ENCODE data around the gene KRTAP9-8. TPM values are rescaled to one million over a fixed set of nuclear protein-coding genes. Genes with fewer than 3 reads are reported as not detected.
"Not testable (repeated sequence)": the region's sequence is repeated elsewhere in the genome, so short reads cannot be mapped to it uniquely, and the experiment has no call there.

The KRTAP9-8 gene
- total RNA-seq, 1 donor from 2014 or later = not detected

DNA sequence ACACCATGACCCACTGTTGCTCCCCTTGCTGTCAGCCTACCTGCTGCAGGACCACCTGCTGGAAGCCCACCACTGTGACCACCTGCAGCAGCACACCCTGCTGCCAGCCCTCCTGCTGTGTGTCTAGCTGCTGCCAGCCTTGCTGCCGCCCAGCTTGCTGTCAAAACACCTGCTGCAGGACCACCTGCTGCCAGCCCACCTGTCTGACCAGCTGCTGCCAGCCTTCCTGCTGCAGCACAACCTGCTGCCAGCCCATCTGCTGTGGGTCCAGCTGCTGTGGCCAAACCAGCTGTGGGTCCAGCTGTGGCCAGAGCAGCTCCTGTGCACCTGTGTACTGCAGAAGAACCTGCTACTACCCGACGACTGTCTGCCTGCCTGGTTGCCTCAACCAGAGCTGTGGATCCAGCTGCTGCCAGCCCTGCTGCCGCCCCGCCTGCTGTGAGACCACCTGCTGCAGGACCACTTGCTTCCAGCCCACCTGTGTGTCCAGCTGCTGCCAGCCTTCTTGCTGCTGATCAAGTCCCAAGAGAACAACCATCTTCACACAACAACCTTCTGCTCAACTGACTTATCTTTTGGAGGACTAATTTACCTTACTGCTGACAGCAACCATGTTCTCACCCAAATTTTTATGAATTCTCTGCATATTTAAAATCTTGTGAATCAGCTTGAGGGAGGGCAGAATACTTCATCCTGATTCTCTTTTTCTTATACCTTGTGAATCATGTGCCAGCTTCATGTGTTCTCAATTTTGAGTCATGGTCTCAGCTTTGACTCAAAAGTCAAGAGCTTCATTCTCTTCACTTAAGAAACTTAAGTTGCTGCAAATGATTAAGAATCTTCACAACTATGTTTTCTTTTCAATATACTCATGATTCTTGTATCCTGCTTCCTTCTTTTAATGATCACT, 17.8 kb downstream of the KRTAP9-8 start, which contains the start of gene KRTAP9-9:
Gene KRTAP9-9 (plus strand): TSS at position 4 of the 910 bp plus-strand sequence.
- not testable (repeated sequence) for DNase-seq

GRCh38 chr17:41256291-41256685, 18.5 kb downstream of the KRTAP9-8 start:
- DNase-seq = no peak

DNA sequence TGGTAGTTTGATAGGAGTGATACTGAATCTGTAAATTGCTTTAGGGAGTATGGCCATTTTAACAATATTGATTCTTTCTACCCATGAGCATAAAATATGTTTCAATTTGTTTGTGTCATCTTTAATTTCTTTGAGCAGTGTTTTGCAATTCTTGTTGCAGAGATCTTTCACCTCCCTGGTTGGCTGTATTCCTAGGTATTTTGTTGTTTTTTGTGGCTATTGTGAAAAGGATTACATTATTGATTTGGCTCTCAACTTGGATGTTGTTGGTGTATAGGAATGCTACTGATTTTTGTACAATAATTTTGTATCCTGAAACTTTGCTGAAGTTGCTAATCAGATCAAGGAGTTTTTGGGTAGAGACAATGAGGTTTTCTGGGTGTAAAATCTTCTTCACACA, 20.6 kb downstream of the KRTAP9-8 start:
- no peak for DNase-seq

GRCh38 chr17:41263212-41263611, 25.4 kb downstream of the KRTAP9-8 start:
- no peak for DNase-seq

- no peak for DNase-seq
Observed at GRCh38 chr17:41264599-41264998, 26.8 kb downstream of the KRTAP9-8 start.

DNA sequence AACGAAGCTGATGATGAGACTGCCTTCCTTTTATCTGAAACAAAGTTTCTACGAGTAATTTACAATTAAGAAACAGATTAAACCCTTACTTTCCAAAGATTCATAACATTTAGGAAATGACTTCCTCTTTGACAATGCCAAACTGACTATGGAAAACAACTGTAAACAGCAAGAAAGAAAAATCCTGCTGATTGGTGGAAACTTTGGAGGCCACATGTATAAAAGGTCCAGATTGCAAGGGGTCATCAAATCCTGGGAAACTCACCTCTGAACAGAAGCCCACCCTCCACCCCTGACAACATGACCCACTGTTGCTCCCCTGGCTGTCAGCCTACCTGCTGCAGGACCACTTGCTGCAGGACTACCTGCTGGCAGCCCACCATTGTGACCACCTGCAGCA, 27.3 kb downstream of the KRTAP9-8 start, which contains the start of gene KRTAP9-6:
Gene KRTAP9-6 (plus strand): TSS at position 301 of the 400 bp plus-strand sequence. CDS start 0 bp downstream, at position 301.
- DNase-seq = no peak

DNA sequence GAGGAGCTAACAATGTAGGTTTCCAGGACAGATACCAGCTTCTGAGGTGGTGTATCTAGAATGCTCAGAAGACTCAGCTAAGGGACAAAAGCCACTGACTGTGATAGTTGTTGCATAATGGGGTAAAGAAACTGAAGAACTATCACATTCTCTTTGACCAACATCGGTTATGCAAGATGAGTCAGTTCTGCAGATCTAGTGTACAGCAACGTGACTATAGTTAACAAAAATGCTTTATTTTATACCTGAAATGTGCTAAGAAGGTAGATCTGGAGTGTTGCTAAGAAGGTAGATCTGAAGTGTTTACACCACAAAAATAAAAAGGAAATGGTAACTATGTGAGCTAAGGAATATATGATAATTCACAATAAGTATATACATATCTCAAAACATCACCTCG, 29.9 kb downstream of the KRTAP9-8 start:
- no peak for DNase-seq

DNA sequence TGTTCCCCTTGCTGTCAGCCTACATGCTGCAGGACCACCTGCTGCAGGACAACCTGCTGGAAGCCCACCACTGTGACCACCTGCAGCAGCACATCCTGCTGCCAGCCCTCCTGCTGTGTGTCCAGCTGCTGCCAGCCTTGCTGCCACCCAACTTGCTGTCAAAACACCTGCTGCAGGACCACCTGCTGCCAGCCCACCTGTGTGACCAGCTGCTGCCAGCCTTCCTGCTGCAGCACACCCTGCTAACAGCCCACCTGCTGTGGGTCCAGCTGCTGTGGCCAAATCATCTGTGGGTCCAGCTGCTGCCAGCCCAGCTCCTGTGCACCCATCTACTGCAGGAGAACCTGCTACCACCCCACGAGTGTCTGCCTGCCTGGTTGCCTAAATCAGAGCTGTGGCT, 33.5 kb downstream of the KRTAP9-8 start:
- DNase-seq = not testable (repeated sequence)

DNA sequence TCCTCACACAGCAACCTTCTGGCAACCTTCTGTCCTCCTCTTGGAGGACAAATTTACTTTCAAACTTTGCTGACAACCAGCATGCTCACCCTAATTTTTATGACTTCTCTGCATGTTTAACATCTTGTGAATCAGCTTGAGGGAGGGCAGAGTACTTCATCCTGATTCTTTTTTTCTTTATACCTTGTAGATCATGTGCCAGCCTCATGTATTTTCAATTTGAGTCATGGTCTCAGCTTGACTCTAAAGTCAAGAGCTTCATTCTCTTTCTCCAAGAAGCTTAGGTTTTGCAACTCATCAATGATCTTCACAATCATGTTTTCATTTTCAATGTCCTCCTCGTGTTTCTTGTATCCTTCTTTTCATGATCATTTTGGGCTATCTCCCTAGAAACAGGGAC, 34.1 kb downstream of the KRTAP9-8 start:
- DNase-seq = no peak

DNA sequence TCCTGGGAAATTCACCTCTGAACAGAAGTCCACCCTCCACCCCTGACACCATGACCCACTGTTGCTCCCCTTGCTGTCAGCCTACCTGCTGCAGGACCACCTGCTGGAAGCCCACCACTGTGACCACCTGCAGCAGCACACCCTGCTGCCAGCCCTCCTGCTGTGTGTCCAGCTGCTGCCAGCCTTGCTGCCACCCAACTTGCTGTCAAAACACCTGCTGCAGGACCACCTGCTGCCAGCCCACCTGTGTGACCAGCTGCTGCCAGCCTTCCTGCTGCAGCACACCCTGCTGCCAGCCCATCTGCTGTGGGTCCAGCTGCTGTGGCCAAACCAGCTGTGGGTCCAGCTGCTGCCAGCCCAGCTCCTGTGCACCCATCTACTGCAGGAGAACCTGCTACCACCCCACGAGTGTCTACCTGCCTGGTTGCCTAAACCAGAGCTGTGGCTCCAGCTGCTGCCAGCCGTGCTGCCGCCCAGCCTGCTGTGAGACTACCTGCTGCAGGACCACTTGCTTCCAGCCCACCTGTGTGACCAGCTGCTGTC, 37.9 kb downstream of the KRTAP9-8 start, which contains the start of gene KRTAP9-7:
Gene KRTAP9-7 (plus strand): TSS at position 51 of the 543 bp plus-strand sequence. CDS start 0 bp downstream, at position 51.
- DNase-seq = not testable (repeated sequence)

GRCh38 chr17:41278176-41278955, 40.6 kb downstream of the KRTAP9-8 start:
- DNase-seq = no peak

- DNase-seq = no peak
Observed at GRCh38 chr17:41284043-41284442, 46.2 kb downstream of the KRTAP9-8 start.

- no peak for DNase-seq
Observed at GRCh38 chr17:41284546-41284945, 46.7 kb downstream of the KRTAP9-8 start.

- DNase-seq = no peak
Observed at GRCh38 chr17:41287050-41287449, 49.3 kb downstream of the KRTAP9-8 start.

Small RNA genes lying within 50 kb of the gene (small RNA-seq; reads per million reads assigned to genes)
- gene KRTAP9-10P = not detected

Other genes with a start within 250 kb of the KRTAP9-8 start
- not detected for gene KRTAP3-3, start 243.8 kb upstream of the KRTAP9-8 start, total RNA-seq
- not detected for gene KRTAP3-2, start 238.1 kb upstream of the KRTAP9-8 start, total RNA-seq
- gene KRTAP3-1, start 228.9 kb upstream of the KRTAP9-8 start, total RNA-seq = not detected
- not detected for gene KRTAP1-5, start 210.8 kb upstream of the KRTAP9-8 start, total RNA-seq
- not detected for gene KRTAP1-4, start 207.8 kb upstream of the KRTAP9-8 start, total RNA-seq
- not detected for gene KRTAP1-3, start 203.1 kb upstream of the KRTAP9-8 start, total RNA-seq
- gene KRTAP1-1, start 196.5 kb upstream of the KRTAP9-8 start, total RNA-seq = not detected
- not detected for gene KRTAP2-1, start 190.7 kb upstream of the KRTAP9-8 start, total RNA-seq
- not detected for gene KRTAP2-2, start 182.8 kb upstream of the KRTAP9-8 start, total RNA-seq
- not detected for gene KRTAP2-3, start 177.9 kb upstream of the KRTAP9-8 start, total RNA-seq
- not detected for gene KRTAP2-4, start 172.1 kb upstream of the KRTAP9-8 start, total RNA-seq
- gene KRTAP4-7, start 153.8 kb upstream of the KRTAP9-8 start, total RNA-seq = not detected
- gene KRTAP4-8, start 139.9 kb upstream of the KRTAP9-8 start, total RNA-seq = not detected
- not detected for gene KRTAP4-16, start 135.8 kb upstream of the KRTAP9-8 start, total RNA-seq
- gene KRTAP4-9, start 132.6 kb upstream of the KRTAP9-8 start, total RNA-seq = not detected
- gene KRTAP4-11, start 119.6 kb upstream of the KRTAP9-8 start, total RNA-seq = not detected
- not detected for gene KRTAP4-12, start 113.8 kb upstream of the KRTAP9-8 start, total RNA-seq
- gene KRTAP4-6, start 97.5 kb upstream of the KRTAP9-8 start, total RNA-seq = not detected
- gene KRTAP4-5, start 88.2 kb upstream of the KRTAP9-8 start, total RNA-seq = not detected
- not detected for gene KRTAP4-4, start 77.3 kb upstream of the KRTAP9-8 start, total RNA-seq
- gene KRTAP4-3, start 69.8 kb upstream of the KRTAP9-8 start, total RNA-seq = not detected
- gene KRTAP4-2, start 59.8 kb upstream of the KRTAP9-8 start, total RNA-seq = not detected
- gene KRTAP4-1, start 53.1 kb upstream of the KRTAP9-8 start, total RNA-seq = not detected
- gene KRTAP9-1, start 48.1 kb upstream of the KRTAP9-8 start, total RNA-seq = not detected
- gene KRTAP9-2, start 11.4 kb upstream of the KRTAP9-8 start, total RNA-seq = not detected
- gene KRTAP9-3, start 5.5 kb upstream of the KRTAP9-8 start, total RNA-seq = not detected
- gene KRTAP9-4, start 11.7 kb downstream of the KRTAP9-8 start, total RNA-seq = not detected
- gene KRTAP9-9, start 17.4 kb downstream of the KRTAP9-8 start, total RNA-seq = not detected
- not detected for gene KRTAP9-6, start 27.4 kb downstream of the KRTAP9-8 start, total RNA-seq
- gene KRTAP9-7, start 37.7 kb downstream of the KRTAP9-8 start, total RNA-seq = not detected
- gene KRTAP29-1, start 64.9 kb downstream of the KRTAP9-8 start, total RNA-seq = not detected
- gene KRTAP16-1, start 71.3 kb downstream of the KRTAP9-8 start, total RNA-seq = not detected
- not detected for gene KRTAP17-1, start 77.7 kb downstream of the KRTAP9-8 start, total RNA-seq
- not detected for gene KRT33A, start 112.8 kb downstream of the KRTAP9-8 start, total RNA-seq
- not detected for gene KRT33B, start 131.8 kb downstream of the KRTAP9-8 start, total RNA-seq
- 0.31 TPM for gene KRT34, start 144.3 kb downstream of the KRTAP9-8 start, total RNA-seq
- 0.47 TPM for gene KRT31, start 159.6 kb downstream of the KRTAP9-8 start, total RNA-seq
- gene KRT37, start 186.6 kb downstream of the KRTAP9-8 start, total RNA-seq = not detected
- gene KRT38, start 203.0 kb downstream of the KRTAP9-8 start, total RNA-seq = not detected
- gene KRT32, start 229.4 kb downstream of the KRTAP9-8 start, total RNA-seq = not detected
- gene KRT35, start 243.2 kb downstream of the KRTAP9-8 start, total RNA-seq = not detected